IPS-18a (cell line): ENCODE data around the gene DCAF6.

Experiments
- H3K27ac ChIP-seq: one replicate; pipeline ENCODE4 v1.5.1; 2013; ENCODE audit warnings: low read length
- H3K27me3 ChIP-seq: one replicate; pipeline ENCODE4 v1.6.1; 2013; ENCODE audit warnings: mild to moderate bottlenecking, low read length; ENCODE audit not compliant: control insufficient read depth, insufficient read depth
- H3K36me3 ChIP-seq: one replicate; pipeline ENCODE4 v1.6.1; 2013; ENCODE audit warnings: low read depth, low read length; ENCODE audit not compliant: control insufficient read depth
- H3K4me1 ChIP-seq: one replicate; pipeline ENCODE4 v1.6.1; 2013; ENCODE audit warnings: low read depth, low read length; ENCODE audit not compliant: control insufficient read depth
- H3K4me3 ChIP-seq: one replicate; pipeline ENCODE4 v1.5.1; 2013; ENCODE audit warnings: low read length
- H3K9ac ChIP-seq: one replicate; pipeline ENCODE4 v1.6.1; 2013; ENCODE audit warnings: mild to moderate bottlenecking, low read length, moderate library complexity
- H3K9me3 ChIP-seq: one replicate; pipeline ENCODE4 v1.6.1; 2013; ENCODE audit warnings: low read depth, low read length; ENCODE audit not compliant: control insufficient read depth

The DCAF6 gene

DNA sequence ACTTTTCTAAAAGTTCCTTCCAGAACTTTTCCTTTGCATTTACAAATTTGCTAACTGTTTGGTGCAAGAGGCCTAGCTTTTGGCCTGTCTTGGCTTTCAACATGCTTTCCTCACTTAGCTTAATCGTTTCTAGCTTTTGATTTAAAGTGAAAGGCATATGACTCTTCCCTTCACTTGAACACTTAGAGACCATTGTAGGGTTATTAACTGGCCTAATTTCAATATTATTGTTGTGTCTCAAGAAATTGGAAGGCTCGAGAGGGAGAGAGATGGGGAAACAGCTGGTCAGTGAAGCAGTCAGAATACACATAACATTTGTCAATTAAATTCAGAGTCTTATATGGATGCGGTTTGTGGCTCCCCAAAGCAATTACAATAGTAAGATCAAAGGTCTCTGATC lies 63.4 kb downstream of the DCAF6 start:
- Histone ChIP-seq H3K4me3 (no peak overlapping the region), H3K36me3 (peaks cover 15% of the 10 kb centered on the region), H3K27ac (no peak overlapping the region), H3K9me3 (no peaks in the 10 kb centered on the region), H3K4me1 (no peaks in the 10 kb centered on the region), H3K27me3 (no peaks in the 10 kb centered on the region), H3K9ac (no peak overlapping the region)

DNA sequence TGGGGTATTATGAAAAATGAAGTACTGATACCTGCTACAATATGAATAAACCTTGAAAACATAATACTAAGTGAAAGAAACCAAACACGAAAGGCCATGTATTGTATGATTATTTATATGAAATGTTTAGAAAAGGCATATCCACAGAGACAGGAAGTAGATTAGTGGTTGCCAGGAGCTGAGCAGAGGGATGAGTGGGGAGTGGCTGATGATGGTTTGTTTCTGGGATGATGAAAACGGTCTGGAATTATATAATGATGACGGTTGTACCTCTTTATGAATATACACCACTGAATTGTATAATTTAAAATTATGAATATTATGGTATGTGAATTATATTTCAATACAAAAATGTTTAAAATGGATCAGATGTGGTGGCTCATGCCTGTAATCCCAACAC lies 64.2 kb downstream of the DCAF6 start:
- no peak overlapping the region for H3K9ac ChIP-seq
- no peak overlapping the region for H3K27ac ChIP-seq
- peaks cover 16% of the 10 kb centered on the region for H3K36me3 ChIP-seq
- no peaks in the 10 kb centered on the region for H3K4me1 ChIP-seq
- no peak overlapping the region for H3K4me3 ChIP-seq
- no peaks in the 10 kb centered on the region for H3K27me3 ChIP-seq
- no peaks in the 10 kb centered on the region for H3K9me3 ChIP-seq

DNA sequence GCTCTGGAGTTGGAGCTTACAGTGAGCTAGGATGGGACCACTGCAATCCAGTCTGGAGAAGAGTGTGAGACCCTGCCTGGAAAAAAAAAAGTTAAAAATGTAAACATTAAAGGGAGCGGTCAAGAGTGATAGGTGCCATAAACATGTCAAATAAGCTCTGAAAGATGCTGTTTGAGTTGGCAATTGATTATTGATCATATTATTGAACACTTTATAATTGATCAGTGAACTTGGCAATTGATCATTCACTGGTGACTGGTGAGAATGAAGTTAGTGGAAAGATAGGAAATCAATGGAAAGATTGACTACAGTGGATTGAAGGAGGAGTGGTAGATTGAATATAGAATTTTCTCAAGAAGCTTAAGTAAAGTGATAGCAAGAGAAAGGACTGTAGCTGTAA lies 64.7 kb downstream of the DCAF6 start:
- no peak overlapping the region for H3K9ac ChIP-seq
- no peaks in the 10 kb centered on the region for H3K9me3 ChIP-seq
- no peak overlapping the region for H3K4me3 ChIP-seq
- no peaks in the 10 kb centered on the region for H3K27me3 ChIP-seq
- H3K27ac ChIP-seq, result no peak overlapping the region
- H3K4me1 ChIP-seq, result no peaks in the 10 kb centered on the region
- peaks cover 16% of the 10 kb centered on the region for H3K36me3 ChIP-seq

DNA sequence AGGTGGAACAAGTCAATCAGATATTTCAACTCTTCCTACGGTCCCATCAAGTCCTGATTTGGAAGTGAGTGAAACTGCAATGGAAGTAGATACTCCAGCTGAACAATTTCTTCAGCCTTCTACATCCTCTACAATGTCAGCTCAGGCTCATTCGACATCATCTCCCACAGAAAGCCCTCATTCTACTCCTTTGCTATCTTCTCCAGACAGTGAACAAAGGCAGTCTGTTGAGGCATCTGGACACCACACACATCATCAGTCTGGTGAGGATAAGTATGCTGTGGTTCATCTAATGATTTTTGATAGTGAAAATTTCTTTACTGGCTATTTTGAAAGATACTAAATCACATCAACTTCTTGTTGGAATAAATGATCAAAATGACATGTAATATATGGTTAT lies 68.0 kb downstream of the DCAF6 start:
- Histone ChIP-seq H3K9me3 (no peaks in the 10 kb centered on the region), H3K4me3 (no peak overlapping the region), H3K4me1 (peaks cover 2% of the 10 kb centered on the region), H3K27me3 (no peaks in the 10 kb centered on the region), H3K9ac (no peak overlapping the region), H3K27ac (no peak overlapping the region), H3K36me3 (peaks cover 29% of the 10 kb centered on the region)

DNA sequence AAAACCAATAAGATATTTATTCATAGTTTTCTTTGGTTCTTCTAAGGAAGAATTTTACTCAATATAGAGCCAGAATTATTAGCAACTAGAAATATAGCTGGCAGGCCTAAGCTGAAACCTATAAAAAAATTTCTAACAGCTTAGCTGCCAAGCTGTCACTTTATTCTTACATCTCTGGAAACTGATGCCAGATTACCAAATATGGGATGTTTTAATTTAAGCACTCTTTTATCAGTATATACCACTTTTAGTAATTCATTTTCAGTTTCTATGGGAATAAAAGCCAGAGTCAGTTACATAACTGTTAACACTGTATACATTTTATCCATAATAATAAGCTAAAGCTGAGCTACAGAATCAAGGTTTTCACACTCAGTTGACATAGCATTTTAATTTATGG lies 69.0 kb downstream of the DCAF6 start:
- Histone ChIP-seq H3K4me1 (peaks cover 2% of the 10 kb centered on the region), H3K27ac (no peak overlapping the region), H3K9me3 (no peaks in the 10 kb centered on the region), H3K27me3 (no peaks in the 10 kb centered on the region), H3K4me3 (no peak overlapping the region), H3K9ac (no peak overlapping the region), H3K36me3 (peaks cover 29% of the 10 kb centered on the region)

DNA sequence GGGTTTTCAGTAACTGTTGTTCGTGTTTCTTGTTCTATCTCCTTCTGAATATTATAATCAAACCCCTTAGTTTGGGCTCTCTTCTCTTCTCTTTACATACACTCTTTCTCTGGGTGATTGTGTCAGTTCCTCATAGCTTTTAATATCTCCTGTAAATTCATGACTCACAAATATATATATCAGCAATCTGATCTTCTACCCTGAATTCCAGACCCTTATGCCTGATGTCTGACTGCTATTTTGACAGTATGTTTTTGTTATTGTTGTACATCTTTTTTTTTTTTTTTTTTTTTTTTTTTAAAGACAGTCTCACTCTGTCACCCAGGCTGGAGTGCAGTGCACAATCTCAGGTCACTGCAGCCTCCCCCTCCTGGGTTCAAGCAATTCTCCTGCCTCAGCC lies 71.2 kb downstream of the DCAF6 start:
- Histone ChIP-seq H3K4me1 (peaks cover 2% of the 10 kb centered on the region), H3K4me3 (no peak overlapping the region), H3K27ac (no peak overlapping the region), H3K9me3 (no peaks in the 10 kb centered on the region), H3K27me3 (no peaks in the 10 kb centered on the region), H3K36me3 (peaks cover 26% of the 10 kb centered on the region), H3K9ac (no peak overlapping the region)

DNA sequence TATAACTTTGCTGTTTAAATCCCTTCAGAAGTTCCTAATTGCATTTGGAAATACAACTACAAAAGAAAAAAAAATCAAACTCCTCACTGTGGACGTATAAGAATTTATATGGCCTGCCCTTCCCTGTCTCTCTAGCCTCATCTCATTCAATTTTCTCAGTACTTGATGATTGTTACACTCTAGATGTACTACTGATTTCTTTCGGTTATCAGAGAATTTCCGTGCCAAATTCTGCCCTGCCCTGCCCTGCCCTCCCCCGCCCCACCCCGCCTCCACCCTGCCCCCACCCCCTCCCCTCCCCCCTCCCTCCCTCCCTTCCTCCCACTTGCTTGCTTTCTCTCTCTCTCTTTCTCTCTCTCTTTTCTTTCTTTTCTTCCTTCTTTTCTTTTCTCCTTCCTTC lies 72.1 kb downstream of the DCAF6 start:
- Histone ChIP-seq H3K4me1 (peaks cover 2% of the 10 kb centered on the region), H3K4me3 (no peak overlapping the region), H3K27me3 (no peaks in the 10 kb centered on the region), H3K27ac (no peak overlapping the region), H3K36me3 (peaks cover 26% of the 10 kb centered on the region), H3K9ac (no peak overlapping the region), H3K9me3 (no peaks in the 10 kb centered on the region)

DNA sequence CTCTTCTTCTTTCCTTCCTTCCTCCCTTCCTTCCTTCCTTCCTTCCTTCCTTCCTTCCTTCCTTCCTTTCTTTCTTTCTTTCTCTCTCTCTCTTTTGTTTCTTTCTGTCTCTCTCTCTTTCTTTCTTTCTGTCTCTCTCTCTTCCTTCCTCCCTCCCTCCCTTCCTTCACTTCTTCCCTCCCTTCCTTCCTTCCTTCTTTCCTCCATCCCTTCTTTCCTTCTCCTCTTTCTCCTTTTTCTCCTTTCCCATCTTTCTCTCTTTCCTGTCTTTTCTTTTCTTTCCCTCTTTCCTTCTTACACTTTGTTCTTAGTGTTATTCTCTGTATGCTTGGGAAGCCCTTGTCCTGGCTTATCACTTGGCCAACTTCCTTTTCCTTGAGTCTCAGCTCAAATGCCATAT lies 72.8 kb downstream of the DCAF6 start:
- Histone ChIP-seq H3K9me3 (no peaks in the 10 kb centered on the region), H3K4me1 (peaks cover 2% of the 10 kb centered on the region), H3K36me3 (peaks cover 20% of the 10 kb centered on the region), H3K9ac (no peak overlapping the region), H3K27ac (no peak overlapping the region), H3K27me3 (no peaks in the 10 kb centered on the region), H3K4me3 (no peak overlapping the region)

DNA sequence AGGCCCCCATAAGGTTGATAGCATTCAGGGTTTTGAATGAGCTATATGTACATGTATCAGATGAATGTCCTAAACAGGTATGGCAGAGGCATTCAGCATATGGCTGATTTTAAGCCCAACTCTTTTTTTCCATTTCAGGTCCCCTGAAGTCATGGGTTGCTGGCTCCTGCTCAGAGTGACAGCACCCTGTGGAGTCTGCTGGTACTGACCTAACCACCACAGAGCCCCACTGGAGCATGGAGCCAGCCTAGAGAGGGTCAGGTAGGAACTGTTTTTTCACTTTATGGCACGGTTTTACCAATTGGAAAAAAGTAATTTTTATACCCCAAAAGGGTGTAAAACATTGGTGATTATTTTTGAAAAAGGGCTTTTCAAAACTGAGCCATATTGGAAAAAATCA lies 82.9 kb downstream of the DCAF6 start:
- Histone ChIP-seq H3K4me3 (no peak overlapping the region), H3K4me1 (no peaks in the 10 kb centered on the region), H3K9me3 (no peaks in the 10 kb centered on the region), H3K27ac (no peak overlapping the region), H3K36me3 (peaks cover 17% of the 10 kb centered on the region), H3K27me3 (no peaks in the 10 kb centered on the region), H3K9ac (no peak overlapping the region)

DNA sequence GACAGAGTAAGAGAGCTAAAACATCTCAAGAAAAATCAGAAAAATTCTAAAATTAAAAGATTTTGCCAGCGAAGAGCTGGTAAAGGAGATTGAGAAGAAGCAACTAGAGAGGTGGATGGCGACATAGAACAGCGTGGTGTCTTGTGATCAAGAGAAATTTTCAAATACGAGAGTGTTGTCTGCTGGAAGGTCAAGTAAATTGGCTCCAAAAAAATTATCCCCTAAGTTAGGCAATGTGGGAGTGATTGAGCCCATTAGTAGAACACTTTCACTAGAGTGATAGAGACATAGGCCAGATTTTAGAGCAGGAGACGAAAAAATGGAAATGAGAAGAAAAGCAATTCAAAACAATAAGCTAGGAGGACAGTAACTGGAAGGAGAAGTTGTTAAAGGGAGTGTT lies 94.7 kb downstream of the DCAF6 start:
- no peaks in the 10 kb centered on the region for H3K4me1 ChIP-seq
- no peaks in the 10 kb centered on the region for H3K36me3 ChIP-seq
- H3K9me3 ChIP-seq, result no peaks in the 10 kb centered on the region
- no peaks in the 10 kb centered on the region for H3K27me3 ChIP-seq
- H3K9ac ChIP-seq, result no peak overlapping the region
- no peak overlapping the region for H3K27ac ChIP-seq
- H3K4me3 ChIP-seq, result no peak overlapping the region

DNA sequence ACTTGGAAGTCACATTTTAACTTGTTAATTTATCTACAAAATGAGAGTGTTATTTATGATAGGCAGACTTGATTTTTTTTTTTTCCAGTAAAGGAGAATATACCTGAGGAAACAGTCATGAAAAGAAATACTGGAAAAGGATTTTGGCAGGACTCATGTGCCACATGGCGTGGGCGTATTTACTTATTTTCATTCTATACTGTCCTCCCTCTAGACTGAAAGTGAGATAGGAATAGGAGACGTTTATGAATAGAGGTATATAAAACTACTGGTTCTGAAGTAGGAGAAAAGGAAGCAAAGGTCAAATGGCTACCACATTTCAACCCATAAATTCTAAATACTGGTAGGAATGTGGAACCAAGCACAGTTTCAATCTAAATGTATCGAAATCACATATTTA lies 95.1 kb downstream of the DCAF6 start:
- Histone ChIP-seq H3K4me3 (no peak overlapping the region), H3K9me3 (no peaks in the 10 kb centered on the region), H3K9ac (no peak overlapping the region), H3K27ac (no peak overlapping the region), H3K36me3 (no peaks in the 10 kb centered on the region), H3K4me1 (no peaks in the 10 kb centered on the region), H3K27me3 (no peaks in the 10 kb centered on the region)

DNA sequence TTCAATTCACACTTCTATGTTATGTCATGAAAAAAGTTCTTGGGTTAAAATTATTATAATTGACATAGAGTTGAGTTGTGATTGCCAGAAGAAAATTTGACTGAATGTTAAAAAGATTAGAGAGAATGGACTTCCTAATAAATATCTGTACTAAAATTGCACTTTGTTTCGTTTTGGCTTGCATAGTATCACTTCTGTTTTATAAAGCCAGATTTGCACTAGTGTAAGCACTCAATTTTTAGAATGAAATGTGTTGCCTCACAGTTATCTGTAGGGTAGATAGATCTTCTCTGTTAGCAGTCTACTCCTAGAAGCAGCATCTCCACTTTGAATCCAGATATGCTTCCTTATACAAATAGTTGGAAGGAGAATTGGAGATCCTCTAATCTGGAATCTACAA lies 95.5 kb downstream of the DCAF6 start:
- H3K27ac ChIP-seq, result no peak overlapping the region
- no peak overlapping the region for H3K4me3 ChIP-seq
- no peaks in the 10 kb centered on the region for H3K27me3 ChIP-seq
- H3K9me3 ChIP-seq, result no peaks in the 10 kb centered on the region
- no peaks in the 10 kb centered on the region for H3K36me3 ChIP-seq
- H3K4me1 ChIP-seq, result no peaks in the 10 kb centered on the region
- H3K9ac ChIP-seq, result no peak overlapping the region

DNA sequence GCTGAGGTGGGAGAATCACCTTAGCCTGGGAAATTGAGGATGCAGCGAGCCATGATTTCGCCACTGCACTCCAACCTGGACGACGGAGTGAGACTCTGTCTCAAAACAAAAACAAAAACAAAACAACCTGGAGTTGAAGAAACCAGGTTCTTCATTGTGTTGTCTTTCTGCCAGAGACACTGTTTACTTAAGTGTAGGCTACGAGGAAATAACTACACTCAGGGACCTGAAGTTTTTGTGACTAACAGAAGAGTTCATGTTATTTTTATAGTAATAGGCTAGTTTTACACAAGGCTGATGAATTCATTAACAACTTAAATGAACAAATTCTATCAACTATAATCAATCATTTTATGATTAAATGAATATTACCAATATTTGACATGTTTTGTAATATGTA lies 98.9 kb downstream of the DCAF6 start:
- no peak overlapping the region for H3K4me3 ChIP-seq
- H3K36me3 ChIP-seq, result no peaks in the 10 kb centered on the region
- H3K9ac ChIP-seq, result no peak overlapping the region
- no peaks in the 10 kb centered on the region for H3K4me1 ChIP-seq
- no peak overlapping the region for H3K27ac ChIP-seq
- no peaks in the 10 kb centered on the region for H3K9me3 ChIP-seq
- no peaks in the 10 kb centered on the region for H3K27me3 ChIP-seq
